ENCODE data around the gene RAB28.
A peak's percentile ranks its signal among the peaks of the same experiment; 100 is the strongest.

The RAB28 gene

GRCh38 chr4:13483136-13483767 is 888 bp downstream of the RAB28 start:
- DNase-seq (ENCODE audit: low read depth): peak; percentile 43
- H3K4me3 ChIP-seq (ENCODE audit: low read depth, low read length): peak overlapping the region; percentile 89
- TF ChIP-seq MYC (IDR thresholded peaks at IDR 0.05; ENCODE audit: low read depth, low read length) (no peak), CTCF (IDR thresholded peaks at IDR 0.05; ENCODE audit: low read depth, low read length) (no peak), POLR2A (IDR thresholded peaks at IDR 0.05; ENCODE audit: extremely low read depth, insufficient read length) (no peak), MAX (IDR thresholded peaks at IDR 0.05; ENCODE audit: low read depth, low read length) (no peak)

- peak overlapping the region; percentile 89 for H3K4me3 ChIP-seq (ENCODE audit: low read depth, low read length)
- TF ChIP-seq MYC (IDR thresholded peaks at IDR 0.05; ENCODE audit: low read depth, low read length) (no peak), POLR2A (IDR thresholded peaks at IDR 0.05; ENCODE audit: extremely low read depth, insufficient read length) (no peak), MAX (IDR thresholded peaks at IDR 0.05; ENCODE audit: low read depth, low read length) (peak; percentile 68)
- peak; percentile 55 for DNase-seq (ENCODE audit: low read depth)
Observed at GRCh38 chr4:13481569-13481968, 2.6 kb downstream of the RAB28 start.

- no peak for TF ChIP-seq POLR2A (IDR thresholded peaks at IDR 0.05; ENCODE audit: extremely low read depth, insufficient read length)
- DNase-seq (ENCODE audit: low read depth): no peak
- H3K4me3 ChIP-seq (ENCODE audit: low read depth, low read length): no peak overlapping the region
Observed at GRCh38 chr4:13478707-13479106, 5.4 kb downstream of the RAB28 start.

DNA sequence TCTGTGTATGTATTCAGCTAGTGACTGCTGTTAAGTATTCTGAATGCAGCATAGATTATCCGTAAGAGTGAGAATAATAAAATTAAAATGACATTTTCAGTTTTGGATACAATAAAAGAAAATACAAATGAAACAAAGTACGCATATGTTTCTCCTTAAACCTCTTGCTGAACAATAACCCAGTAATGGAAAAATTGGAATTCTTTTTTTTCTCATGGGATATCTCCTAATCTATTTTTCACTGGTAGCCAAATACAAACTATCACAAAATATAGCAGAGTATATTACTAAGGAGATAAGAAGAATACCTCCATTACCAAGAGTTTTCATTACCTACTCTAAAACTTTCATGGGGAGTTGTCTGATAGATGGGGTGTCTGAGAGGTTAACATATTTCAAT is 6.0 kb downstream of the RAB28 start:
- no peak for DNase-seq (ENCODE audit: low read depth)
- H3K4me3 ChIP-seq (ENCODE audit: low read depth, low read length): no peak overlapping the region
- TF ChIP-seq MAX (IDR thresholded peaks at IDR 0.05; ENCODE audit: low read depth, low read length) (no peak), CTCF (IDR thresholded peaks at IDR 0.05; ENCODE audit: low read depth, low read length) (no peak), POLR2A (IDR thresholded peaks at IDR 0.05; ENCODE audit: extremely low read depth, insufficient read length) (no peak), MYC (IDR thresholded peaks at IDR 0.05; ENCODE audit: low read depth, low read length) (no peak)

DNA sequence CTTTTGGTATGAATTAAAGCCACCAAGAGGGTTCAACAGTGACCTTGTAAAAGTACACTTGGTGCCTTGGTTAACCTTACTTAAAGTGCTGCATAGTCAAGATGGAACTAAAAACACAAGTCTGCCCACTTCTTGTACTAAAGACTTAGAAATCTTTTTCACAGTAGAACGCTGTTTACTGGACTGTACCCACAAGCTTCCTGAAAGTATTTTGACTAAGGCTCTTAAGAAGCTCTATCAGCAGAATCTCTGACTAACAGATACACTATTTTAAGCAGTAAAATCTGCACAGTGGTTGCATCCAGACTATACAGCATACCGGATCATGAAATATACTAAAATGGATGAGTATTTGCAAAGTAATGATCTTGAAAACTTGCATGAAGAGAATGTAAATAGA is 7.2 kb downstream of the RAB28 start:
- DNase-seq (ENCODE audit: low read depth): peak; percentile 34
- H3K4me3 ChIP-seq (ENCODE audit: low read depth, low read length): no peak overlapping the region
- no peak for TF ChIP-seq MAX (IDR thresholded peaks at IDR 0.05; ENCODE audit: low read depth, low read length)
- no peak for TF ChIP-seq MYC (IDR thresholded peaks at IDR 0.05; ENCODE audit: low read depth, low read length)
- TF ChIP-seq POLR2A (IDR thresholded peaks at IDR 0.05; ENCODE audit: extremely low read depth, insufficient read length): no peak
- no peak for TF ChIP-seq CTCF (IDR thresholded peaks at IDR 0.05; ENCODE audit: low read depth, low read length)

DNA sequence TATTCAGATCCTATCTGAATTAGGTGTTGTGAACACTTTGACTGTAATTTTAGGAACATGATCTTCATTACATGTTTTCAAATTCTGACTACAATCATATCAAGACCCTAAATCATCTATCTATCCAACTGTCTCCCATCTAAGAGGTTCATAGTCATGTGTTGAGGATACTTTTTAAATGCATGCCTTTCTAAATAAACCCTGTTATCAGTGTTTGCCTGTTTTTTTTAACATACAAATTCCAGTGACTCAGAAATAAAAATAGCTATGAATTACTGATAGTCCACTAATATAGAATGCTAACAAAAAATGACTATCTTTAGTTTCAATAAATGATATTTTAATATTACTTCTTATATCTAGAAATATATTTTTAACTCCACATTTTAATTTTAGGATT is 8.0 kb downstream of the RAB28 start:
- no peak for DNase-seq (ENCODE audit: low read depth)
- no peak for TF ChIP-seq POLR2A (IDR thresholded peaks at IDR 0.05; ENCODE audit: extremely low read depth, insufficient read length)
- no peak for TF ChIP-seq MYC (IDR thresholded peaks at IDR 0.05; ENCODE audit: low read depth, low read length)
- TF ChIP-seq CTCF (IDR thresholded peaks at IDR 0.05; ENCODE audit: low read depth, low read length): no peak
- no peak for TF ChIP-seq MAX (IDR thresholded peaks at IDR 0.05; ENCODE audit: low read depth, low read length)
- H3K4me3 ChIP-seq (ENCODE audit: low read depth, low read length): no peak overlapping the region

- TF ChIP-seq MAX (IDR thresholded peaks at IDR 0.05; ENCODE audit: low read depth, low read length) (no peak), MYC (IDR thresholded peaks at IDR 0.05; ENCODE audit: low read depth, low read length) (no peak), POLR2A (IDR thresholded peaks at IDR 0.05; ENCODE audit: extremely low read depth, insufficient read length) (no peak), CTCF (IDR thresholded peaks at IDR 0.05; ENCODE audit: low read depth, low read length) (no peak)
- no peak for DNase-seq (ENCODE audit: low read depth)
- no peak overlapping the region for H3K4me3 ChIP-seq (ENCODE audit: low read depth, low read length)
Observed at GRCh38 chr4:13471400-13471799, 12.7 kb downstream of the RAB28 start.
